GM04504 (cell line): ENCODE data around the gene SKP1.
"Not testable (repeated sequence)": the region's sequence is repeated elsewhere in the genome, so short reads cannot be mapped to it uniquely, and the experiment has no call there.

ENCODE experiments used
- DNase-seq: peaks from one replicate; pipeline ENCODE4 v3.0.0-alpha.2; 2012; ENCODE audit warnings: low read depth

The SKP1 gene

DNA sequence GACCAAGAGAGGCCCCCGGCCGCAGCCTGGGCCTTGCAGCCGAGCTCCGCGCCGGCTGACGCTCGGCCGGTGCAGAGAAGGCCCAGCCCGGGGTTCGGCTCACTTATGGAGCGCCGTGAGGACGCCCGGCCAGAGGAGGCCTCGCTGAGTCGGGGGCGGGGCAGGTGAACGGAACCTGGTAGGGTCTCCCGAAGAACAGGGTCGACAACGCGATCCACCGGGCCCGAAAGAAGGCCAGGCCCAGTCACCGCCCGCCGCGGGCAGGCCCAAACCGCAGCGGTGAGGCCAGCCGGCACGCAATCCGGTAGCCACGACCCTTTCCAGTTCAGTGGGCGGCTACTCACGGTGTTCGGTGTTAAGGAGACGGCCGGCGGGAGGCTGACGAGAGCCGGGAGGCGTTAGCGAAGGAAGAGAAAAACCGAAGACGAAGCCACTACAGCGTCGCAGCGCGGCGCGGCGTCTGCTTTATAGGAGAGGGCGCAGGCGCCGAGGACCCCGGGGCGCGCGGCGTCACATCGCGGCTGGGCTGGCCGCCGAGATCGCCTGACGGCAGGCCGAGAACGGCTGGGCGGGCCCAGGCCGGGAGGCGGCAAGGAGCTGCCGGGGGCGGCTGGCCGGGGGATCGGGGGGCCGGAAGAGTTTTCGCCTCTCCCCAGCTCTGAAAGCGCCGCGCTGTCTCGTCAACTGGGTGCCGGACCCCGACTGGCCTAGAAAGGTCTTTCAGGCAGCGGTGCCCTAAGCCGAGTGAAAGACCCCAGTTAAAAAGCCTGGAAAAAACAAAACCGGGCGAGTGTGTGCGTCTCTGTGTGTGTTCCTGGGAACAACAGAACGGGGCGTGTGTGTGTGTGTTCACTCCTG lies at the start of gene SKP1:
TSS of gene SKP1 (minus strand) at position 440 of the 858 bp plus-strand sequence. CDS start 2,928 bp downstream, outside the sequence.
- peak; percentile 53 for DNase-seq

DNA sequence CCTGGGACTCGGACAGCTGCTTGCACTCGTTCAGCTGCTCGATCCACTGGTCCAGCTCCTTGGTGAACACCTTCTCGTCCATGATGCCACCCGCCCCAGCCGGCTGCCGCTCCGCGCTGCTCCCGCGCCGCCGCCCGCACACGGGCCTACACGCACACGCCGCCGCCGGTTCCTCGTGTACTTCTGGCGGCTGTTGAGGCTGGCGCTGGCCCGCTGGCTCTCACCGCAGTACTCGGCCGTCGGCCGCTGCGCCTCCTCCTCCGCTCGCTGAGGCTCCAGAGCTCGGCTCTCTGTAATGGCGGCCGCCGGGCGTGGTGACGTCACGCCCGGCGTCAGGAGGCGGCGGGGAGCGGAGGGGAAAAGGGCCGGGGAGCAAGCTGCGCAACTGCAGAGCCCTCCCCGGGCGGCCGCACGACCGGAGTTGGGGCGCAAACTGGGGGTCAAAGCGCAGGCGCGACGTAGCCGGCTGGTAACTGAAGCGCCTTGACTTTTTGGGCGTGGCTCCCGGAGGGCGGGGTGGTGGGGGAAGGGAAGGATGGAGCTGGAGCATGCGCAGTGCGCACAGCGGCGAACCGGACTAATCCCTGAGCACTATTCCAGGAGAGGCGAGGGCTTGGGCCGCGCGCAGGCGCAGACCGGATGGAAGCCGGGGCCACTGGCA lies 49.2 kb upstream of the SKP1 start, which contains the start of gene PPP2CA:
TSS of gene PPP2CA (minus strand) at position 294 of the 661 bp plus-strand sequence. CDS start at position 82, 212 bp downstream.
- DNase-seq: peak; percentile 98

DNA sequence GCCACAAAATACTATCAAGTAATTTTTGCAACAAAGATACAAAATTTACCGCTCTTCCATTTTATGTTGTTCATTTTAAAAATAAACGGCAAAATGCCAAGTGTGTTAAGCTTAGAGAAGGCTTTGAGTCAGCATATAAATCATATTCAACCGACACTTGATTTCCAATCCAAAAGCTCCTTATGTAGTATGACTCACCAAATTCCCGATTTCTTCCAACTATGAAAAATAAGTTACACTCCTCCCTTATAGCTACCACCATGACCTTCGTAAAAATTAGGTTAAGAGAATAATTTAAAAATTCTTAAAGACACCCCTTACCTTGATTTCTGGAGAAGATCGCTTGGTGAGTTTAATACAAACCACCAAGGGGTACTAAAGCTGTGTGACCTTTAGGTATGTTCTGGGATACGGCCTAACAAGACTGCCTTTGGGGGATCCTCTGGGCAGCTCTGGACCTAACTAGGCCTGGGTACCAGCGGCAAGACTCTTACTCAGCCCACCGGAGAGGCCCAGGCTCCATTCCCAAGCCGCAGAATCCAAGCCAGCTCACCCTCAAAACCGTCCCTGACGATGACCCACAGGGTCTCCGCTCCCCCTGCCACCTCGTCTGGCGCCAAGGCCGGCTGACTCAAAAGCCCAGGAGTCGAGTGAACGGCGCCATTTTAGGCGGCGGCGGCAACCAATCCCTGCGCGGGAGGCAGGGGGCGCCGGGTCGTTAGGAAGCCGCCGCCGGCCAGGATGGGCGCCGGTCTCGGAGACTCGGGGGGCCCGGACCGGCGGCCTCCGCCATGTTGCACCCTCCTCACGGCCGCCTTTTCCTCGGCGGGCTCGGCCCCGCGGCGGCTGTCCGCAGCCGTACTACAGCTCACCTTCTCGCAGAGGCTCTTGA lies 48.4 kb upstream of the SKP1 start:
- no peak for DNase-seq

DNA sequence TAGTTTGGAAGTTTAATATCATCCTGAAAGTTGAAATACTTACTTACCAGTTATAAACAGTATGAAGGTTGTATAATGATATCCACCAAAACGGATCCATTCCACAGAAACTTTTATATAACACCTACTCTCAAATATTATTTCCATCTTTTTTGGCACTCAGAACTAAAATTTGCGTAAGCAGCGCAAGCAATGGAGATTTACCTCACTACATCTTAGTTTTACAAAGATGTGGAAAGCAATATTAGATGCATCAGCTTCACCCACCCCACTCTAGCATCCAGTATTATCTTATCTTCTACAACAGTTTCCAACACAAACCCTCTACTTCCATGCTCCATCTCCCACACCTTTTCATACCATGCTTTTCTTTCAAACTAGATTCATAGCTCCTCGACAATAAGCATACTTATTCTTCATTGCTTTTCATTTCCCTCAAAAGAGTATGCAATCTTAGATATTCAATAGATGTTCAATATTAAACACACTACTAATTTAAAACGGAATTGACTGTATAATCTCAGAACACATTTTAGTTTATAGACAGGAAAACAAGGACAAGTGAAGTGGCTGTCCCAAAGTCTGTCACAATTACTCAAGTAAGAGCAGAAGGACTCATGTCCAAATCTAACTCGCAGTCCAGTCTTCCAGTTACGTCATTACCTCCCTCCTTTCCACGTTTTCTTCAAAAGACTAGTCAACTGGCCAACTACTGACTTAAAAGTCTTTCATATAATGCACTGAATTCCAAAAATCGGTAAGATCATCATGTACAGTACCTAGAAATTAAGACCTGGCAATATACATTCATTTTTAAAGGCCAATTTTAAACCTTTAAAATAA lies 46.9 kb upstream of the SKP1 start:
- DNase-seq: no peak

DNA sequence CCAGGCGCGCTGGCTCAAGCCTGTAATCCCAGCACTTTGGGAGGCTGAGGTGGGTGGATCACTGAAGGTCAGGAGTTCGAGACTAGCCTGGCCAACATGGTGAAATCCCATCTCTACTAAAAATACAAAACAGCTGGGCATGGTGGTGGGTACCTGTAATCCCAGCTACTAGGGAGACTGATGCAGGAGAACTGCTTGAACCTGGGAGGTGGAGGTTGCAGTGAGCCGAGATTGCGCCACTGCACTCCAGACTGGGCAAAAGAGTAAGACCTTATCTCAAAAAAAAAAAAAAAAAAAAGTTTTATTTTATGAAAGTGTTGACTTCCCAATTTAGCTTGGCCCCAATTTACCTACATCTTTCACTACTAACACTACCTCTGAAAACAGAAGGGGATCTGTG lies 44.9 kb upstream of the SKP1 start:
- DNase-seq: not testable (repeated sequence)

- DNase-seq: no peak
Observed at GRCh38 chr5:134215757-134216156, 39.0 kb upstream of the SKP1 start.

DNA sequence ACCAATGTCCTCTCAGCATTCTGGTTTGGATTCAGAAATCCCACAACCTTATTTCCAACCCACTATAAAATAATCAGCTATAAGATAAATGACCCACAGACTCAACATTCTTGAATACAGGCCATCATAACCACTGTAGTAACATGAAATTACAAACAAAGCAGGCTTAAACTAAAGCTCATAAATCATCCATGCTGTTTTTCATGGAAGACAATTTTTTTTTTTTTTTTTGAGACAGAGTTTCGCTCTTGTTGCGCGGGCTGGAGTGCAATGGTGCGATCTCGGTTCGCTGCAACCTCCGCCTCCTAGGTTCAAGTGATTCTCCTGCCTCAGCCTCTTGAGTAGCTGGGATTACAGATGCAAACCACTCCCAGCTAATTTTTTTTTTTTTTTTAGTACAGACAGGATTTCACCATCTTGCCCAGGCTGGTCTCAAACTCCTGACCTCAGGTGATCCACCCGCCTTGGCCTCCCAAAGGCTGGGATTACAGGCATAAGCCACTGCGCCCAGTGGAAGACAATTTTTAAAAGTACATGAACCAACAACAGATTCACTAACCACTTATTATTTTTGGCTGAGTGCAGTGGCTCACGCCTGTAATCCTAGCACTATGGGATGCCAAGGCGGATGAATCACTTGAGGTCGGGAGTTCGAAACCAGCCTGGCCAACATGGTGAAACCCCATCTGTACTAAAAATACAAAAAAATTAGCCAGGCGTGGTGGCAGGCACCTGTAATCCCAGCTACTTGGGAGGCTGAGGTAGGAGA lies 34.7 kb upstream of the SKP1 start:
- not testable (repeated sequence) for DNase-seq

- no peak for DNase-seq
Observed at GRCh38 chr5:134209477-134210245, 32.9 kb upstream of the SKP1 start.

DNA sequence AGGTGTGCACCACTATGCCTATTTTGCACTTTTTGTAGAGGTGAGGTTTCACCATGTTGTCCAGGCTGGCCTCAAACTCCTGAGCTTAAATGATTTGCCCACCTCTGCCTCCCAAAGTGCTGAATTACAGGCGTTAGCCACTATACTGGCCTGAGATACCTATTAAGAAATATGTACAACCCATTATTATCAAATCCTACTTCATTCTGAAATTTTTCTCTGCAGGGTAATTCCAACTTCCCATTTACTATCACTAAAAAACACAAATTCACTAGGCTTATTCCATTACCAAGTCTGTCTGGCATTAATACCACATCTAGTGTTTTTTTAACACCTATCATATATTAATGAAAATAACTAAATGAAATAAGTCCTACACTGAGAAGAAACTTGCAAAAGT lies 30.9 kb upstream of the SKP1 start:
- DNase-seq: no peak

DNA sequence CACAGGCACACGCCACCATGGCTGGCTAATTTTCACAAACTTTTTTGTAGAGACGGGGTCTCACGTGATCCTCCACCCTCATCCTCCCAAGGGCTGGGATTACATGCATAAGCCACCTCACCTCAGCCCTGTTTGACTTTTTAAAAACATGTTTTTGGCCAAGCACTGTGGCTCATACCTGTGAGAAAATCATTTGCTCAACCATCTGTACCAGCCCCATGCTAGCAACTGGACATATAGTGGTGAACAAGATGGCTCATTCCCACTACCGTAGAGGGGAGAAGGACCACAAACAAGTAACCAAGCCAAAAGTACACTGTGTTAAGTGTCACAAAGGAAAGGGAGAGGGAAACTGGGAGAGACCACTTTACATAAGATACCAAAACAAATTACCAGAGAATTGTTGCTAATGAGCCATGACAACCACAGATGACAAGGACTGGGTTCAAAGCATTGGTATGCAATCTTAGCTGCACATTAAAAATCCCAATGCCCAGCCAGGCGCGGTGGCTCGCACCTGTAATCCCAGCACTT lies 29.9 kb upstream of the SKP1 start:
- DNase-seq: no peak

GRCh38 chr5:134204575-134204974 lies 27.8 kb upstream of the SKP1 start:
- DNase-seq: no peak

- DNase-seq: no peak
Observed at GRCh38 chr5:134203630-134204029, 26.9 kb upstream of the SKP1 start.

GRCh38 chr5:134195666-134196065 lies 18.9 kb upstream of the SKP1 start:
- no peak for DNase-seq

GRCh38 chr5:134189031-134189430 lies 12.3 kb upstream of the SKP1 start:
- DNase-seq: no peak

- no peak for DNase-seq
Observed at GRCh38 chr5:134188092-134188491, 11.3 kb upstream of the SKP1 start.

DNA sequence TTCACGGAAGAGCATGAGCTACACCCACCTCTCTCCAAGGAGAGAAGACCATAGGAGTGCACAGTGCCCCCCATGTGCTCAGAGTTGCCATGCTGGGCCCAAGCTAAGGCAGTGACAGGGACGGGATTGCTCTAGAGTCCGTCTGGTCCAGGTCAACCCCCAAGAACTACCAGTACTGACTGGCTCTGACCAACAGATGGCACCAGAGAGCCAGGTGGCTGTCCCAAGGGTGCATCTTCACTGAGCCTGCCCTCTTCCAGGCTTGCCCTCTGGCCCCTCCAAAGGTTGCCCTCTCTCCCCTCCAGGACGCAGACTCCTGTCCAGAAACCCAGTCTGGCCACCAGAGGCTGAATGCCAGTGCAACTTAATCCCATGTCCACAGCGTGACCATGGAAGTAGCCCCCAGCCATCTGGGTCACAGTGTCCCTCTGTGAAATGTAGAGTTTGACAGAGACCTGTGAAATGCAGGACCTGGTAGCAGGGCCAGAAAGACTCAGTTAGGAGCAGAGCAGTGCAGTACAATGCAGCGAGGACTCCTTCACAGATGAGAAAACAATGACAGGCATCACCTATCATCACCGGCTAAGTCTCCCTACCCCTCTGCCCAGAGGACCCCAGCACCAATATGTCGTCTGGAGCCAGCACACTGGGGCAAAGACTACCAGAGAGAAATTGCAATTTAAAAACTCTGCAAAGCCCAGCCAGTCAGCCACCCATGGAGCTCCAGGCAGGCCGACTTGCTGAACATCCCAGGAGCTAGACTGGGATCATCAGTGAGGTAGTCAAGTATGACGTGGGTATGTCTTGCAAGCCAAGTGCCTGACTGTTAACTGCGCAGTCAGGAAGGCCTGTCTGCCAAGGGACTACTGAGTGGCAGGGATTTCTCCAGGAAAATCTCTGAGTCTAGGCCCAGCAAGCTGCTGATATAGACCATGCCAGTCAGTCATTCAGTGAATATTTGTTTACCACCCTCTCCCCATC lies 7.7 kb upstream of the SKP1 start:
- DNase-seq: no peak

DNA sequence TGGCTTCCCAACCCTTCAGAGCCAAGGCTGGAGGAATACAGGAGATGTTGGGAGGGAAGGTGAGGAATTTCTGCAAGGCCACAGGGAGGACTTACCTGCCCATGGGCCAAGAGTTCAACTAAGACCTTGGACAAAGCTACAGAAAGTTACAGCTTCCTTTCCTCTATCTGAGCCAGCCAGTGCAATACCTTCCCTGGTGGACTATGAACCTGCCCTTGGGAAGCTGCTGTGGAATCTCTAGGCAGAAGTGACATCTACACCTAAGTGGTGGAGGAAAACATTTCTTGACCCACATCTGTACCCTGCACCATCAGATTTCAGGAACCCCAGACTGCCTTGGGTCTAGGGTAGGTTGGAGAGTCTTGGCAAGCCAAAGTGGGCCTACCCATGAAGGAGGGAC lies 6.7 kb upstream of the SKP1 start:
- no peak for DNase-seq

DNA sequence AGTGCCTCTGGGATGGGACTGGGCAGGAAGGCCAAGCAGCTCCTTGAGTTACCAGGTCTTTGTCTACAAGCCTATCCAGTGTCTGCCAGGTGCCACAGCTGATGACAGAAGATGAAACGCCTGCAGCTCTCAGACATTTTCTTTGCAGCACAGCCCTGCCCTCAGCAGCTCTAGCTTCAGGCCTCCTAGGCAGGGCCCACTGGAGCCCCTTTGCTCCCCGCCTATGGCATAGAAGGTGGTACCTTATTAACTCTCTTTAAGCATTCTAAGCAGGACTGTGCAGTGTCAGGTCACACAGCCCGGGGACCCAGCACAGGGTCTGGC lies 1.3 kb upstream of the SKP1 start:
- no peak for DNase-seq
